Prostate gland (tissue), 2 donors: ENCODE measurements around the gene DZIP3. TPM values are rescaled to one million over a fixed set of nuclear protein-coding genes. Genes with fewer than 3 reads are reported as not detected.

Experiments used
- DNase-seq: peaks from one replicate; pipeline ENCODE4 v3.0.0-alpha.2; 2019; ENCODE audit warnings: low spot score
- H3K27ac ChIP-seq, 2 donors: fragments of 200-600 bp; sonication (generic); 2 replicates each; pipeline ENCODE4 v1.5.1; 2017 to 2019
- H3K27me3 ChIP-seq: fragments of 200-600 bp; sonication (generic); replicated peaks from 2 replicates; pipeline ENCODE4 v1.5.1; 2019; ENCODE audit not compliant: insufficient read depth
- H3K36me3 ChIP-seq, 2 donors: fragments of 200-600 bp; sonication (generic); 1 replicate in 1 of 2; 2 replicates in 1 of 2; pipeline versions ENCODE4 v1.5.1 to v1.8.1; 2017 to 2019
- H3K4me1 ChIP-seq: fragments of 200-600 bp; sonication (generic); replicated peaks from 2 replicates; pipeline ENCODE4 v1.5.1; 2019
- H3K4me3 ChIP-seq, 2 donors: fragments of 200-600 bp; sonication (generic); 2 replicates each; pipeline ENCODE4 v1.5.1; 2017 to 2019
- H3K9me3 ChIP-seq: fragments of 200-600 bp; sonication (generic); 2 replicates; pipeline ENCODE4 v1.5.1; 2017
- POLR2A ChIP-seq: fragments of 450-650 bp; IDR thresholded peaks from one replicate; pipeline ENCODE4 v1.6.1; 2016; ENCODE audit warnings: antibody characterized with exemption, mild to moderate bottlenecking
- POLR2AphosphoS5 ChIP-seq: sonication (generic); formaldehyde crosslinking; IDR thresholded peaks from one replicate; pipeline ENCODE4 v1.6.1; 2017; ENCODE audit warnings: antibody characterized with exemption
- WGBS: methylation state at CpG from one replicate; pipeline ENCODE4 v1.1.5; 2018; 5-methylcytosine and 5-hydroxymethylcytosine counted together
- intact Hi-C: fragments of 100-400 bp; cut with DNase I; formaldehyde crosslinking; loops from one replicate; pipeline ENCODE4 v1.14.2; 2022
- total RNA-seq, 2 donors: library from RNA; depleted of rRNA; stranded (reverse); fragments of >200 nt; gene quantifications; one replicate each; pipeline ENCODE4 v1.1.0, GENCODE V29; 2016
- TF ChIP-seq, protein P1 (sequence below), 4 experiments: fragments of 200-600 bp in 2 of 4; fragments of 450-650 bp in 2 of 4; sonication (generic) in 2 of 4; IDR thresholded peaks; 1 replicate in 3 of 4; 2 replicates in 1 of 4; pipeline ENCODE4 v1.5.1; 2016 to 2019; ENCODE audit warnings: antibody characterized with exemption in 4 of 4, mild to moderate bottlenecking in 2 of 4, moderate library complexity in 2 of 4

The DZIP3 gene
- total RNA-seq, 2 donors from 2014 or later = 9.8 to 22.2 TPM

DNA sequence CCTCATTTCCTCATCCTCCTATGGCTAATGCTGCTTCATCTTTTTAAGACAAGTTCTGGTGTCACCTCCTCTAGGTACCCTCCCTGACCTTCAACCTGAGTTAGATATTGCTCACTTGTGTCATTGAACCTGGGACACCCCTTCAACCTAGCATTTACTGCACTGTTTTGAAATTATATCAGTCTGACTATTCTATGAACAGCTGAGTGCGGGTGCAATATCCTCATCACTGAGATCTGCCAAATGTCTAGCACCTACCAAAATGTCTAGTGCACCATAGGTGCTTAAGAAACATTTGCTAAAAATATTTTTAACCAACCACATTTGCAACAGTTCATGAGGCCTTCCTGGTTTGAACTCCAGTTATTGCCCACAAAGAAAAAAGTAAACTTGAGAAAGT, 133.2 kb downstream of the DZIP3 start:
- Histone ChIP-seq H3K27me3 (no peaks in the 10 kb centered on the region), H3K4me1 (no peaks in the 10 kb centered on the region), H3K9me3 (no peaks in the 10 kb centered on the region), H3K36me3 (no peaks in the 10 kb centered on the region), H3K4me3 (no peak overlapping the region), H3K27ac (no peak overlapping the region)
- TF ChIP-seq, protein P1, sequence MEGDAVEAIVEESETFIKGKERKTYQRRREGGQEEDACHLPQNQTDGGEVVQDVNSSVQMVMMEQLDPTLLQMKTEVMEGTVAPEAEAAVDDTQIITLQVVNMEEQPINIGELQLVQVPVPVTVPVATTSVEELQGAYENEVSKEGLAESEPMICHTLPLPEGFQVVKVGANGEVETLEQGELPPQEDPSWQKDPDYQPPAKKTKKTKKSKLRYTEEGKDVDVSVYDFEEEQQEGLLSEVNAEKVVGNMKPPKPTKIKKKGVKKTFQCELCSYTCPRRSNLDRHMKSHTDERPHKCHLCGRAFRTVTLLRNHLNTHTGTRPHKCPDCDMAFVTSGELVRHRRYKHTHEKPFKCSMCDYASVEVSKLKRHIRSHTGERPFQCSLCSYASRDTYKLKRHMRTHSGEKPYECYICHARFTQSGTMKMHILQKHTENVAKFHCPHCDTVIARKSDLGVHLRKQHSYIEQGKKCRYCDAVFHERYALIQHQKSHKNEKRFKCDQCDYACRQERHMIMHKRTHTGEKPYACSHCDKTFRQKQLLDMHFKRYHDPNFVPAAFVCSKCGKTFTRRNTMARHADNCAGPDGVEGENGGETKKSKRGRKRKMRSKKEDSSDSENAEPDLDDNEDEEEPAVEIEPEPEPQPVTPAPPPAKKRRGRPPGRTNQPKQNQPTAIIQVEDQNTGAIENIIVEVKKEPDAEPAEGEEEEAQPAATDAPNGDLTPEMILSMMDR (IDR thresholded peaks at IDR 0.05) = no peak
- no peak for TF ChIP-seq POLR2A
- TF ChIP-seq POLR2AphosphoS5 = no peak
- 100% methylated on average over 1 of the region's 1 CpG for WGBS
- no peak for DNase-seq
- intact Hi-C loops = no loop called here

DNA sequence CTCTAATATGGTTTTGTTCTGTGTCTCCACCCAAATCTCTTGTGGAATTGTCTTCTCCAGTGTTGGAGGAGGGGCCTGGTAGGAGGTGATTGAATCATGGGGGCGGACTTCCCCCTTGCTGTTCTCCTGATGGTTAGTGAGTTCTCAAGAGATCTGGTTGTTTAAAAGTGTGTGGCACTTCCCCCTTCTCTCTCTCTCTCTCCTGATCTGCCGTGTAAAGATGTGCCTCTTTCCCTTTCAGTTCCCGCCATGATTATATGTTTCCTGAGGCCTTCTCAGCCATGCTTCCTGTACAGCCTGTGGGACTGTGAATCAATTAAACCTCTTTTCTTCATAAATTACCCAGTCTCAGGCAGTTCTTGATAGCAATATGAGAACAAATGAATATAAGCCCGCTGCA, 134.6 kb downstream of the DZIP3 start:
- 87% methylated on average over 4 of the region's 4 CpGs for WGBS

DNA sequence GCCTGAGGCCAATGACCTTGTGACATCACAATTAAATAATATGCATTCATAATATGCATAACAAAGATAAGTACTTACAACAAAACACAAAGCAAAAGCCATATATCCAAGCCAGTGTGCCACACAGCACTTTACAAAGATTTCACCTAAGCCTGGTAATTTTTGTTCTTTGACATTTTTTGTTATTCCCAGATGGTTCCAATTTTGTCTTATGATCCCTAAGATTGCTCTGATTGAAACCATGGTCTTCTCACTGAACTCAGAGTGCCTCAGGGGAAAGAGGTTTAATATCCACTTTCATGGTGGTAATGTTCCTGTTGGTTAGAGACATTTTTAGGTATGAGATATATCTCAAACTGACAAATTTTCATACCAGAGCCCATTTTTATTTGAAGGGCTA, 138.6 kb downstream of the DZIP3 start:
- Histone ChIP-seq H3K36me3 (no peaks in the 10 kb centered on the region), H3K27ac (no peak overlapping the region), H3K4me3 (no peak overlapping the region), H3K9me3 (no peaks in the 10 kb centered on the region), H3K27me3 (no peaks in the 10 kb centered on the region), H3K4me1 (no peaks in the 10 kb centered on the region)
- DNase-seq = no peak
- intact Hi-C loops = no loop called here
- TF ChIP-seq POLR2A = no peak
- TF ChIP-seq POLR2AphosphoS5 = no peak
- TF ChIP-seq, protein P1 (IDR thresholded peaks at IDR 0.05) = no peak

More for the DNA sequence above, 134.6 kb downstream of the DZIP3 start:
- Histone ChIP-seq H3K27ac (no peak overlapping the region), H3K27me3 (no peaks in the 10 kb centered on the region), H3K4me3 (no peak overlapping the region), H3K9me3 (no peaks in the 10 kb centered on the region), H3K4me1 (no peaks in the 10 kb centered on the region), H3K36me3 (no peaks in the 10 kb centered on the region)
- intact Hi-C loops = no loop called here
- no peak for TF ChIP-seq POLR2AphosphoS5
- TF ChIP-seq, protein P1 (IDR thresholded peaks at IDR 0.05) = no peak
- no peak for TF ChIP-seq POLR2A
- DNase-seq = no peak

- intact Hi-C loops = no loop called here
- TF ChIP-seq POLR2AphosphoS5 = no peak
- TF ChIP-seq, protein P1 (IDR thresholded peaks at IDR 0.05) = no peak
- no peak for TF ChIP-seq POLR2A
- no peak for DNase-seq
- no peak overlapping the region for H3K4me3 ChIP-seq
- WGBS = 39% methylated on average over 1 of the region's 1 CpG
- no peak overlapping the region for H3K27ac ChIP-seq
- H3K9me3 ChIP-seq = no peaks in the 10 kb centered on the region
- H3K4me1 ChIP-seq = no peaks in the 10 kb centered on the region
- no peaks in the 10 kb centered on the region for H3K27me3 ChIP-seq
- no peaks in the 10 kb centered on the region for H3K36me3 ChIP-seq
Observed at GRCh38 chr3:108728934-108729333, 139.4 kb downstream of the DZIP3 start.

DNA sequence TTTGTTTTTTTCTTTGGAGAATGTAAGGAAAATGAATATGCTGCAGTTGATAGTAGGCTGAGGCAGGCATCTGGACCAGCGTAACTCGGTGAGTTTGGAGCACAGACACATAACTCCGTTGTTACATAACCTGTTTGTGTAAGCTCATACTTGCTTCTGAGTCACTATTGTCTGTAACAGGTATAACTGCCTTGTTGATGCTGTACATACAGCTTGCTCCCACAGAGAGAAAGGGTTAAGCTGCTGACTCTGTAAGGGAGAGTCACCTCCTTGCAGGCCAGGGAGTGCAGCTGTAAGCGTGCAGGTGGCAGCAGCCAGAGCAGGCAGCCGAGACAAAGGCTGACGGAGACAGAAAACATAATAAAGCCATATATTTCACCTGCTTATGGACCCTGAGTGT, 147.3 kb downstream of the DZIP3 start:
- Histone ChIP-seq H3K27me3 (no peaks in the 10 kb centered on the region), H3K27ac (no peak overlapping the region)

More for the DNA sequence above, 147.3 kb downstream of the DZIP3 start:
- no peak for DNase-seq
- 72% methylated on average over 6 of the region's 6 CpGs for WGBS
- no peaks in the 10 kb centered on the region for H3K36me3 ChIP-seq
- TF ChIP-seq POLR2A (no peak), POLR2AphosphoS5 (no peak)
- TF ChIP-seq, protein P1 (IDR thresholded peaks at IDR 0.05) = no peak
- H3K9me3 ChIP-seq = no peaks in the 10 kb centered on the region
- H3K4me3 ChIP-seq = no peak overlapping the region
- intact Hi-C loops = no loop called here
- no peaks in the 10 kb centered on the region for H3K4me1 ChIP-seq
